OCI-LY1 (cell line): ENCODE data around the gene NMB.
A peak's percentile ranks its signal among the peaks of the same experiment; 100 is the strongest.

ENCODE experiments used
- H2AFZ ChIP-seq: fragments of 200-600 bp; sonication (generic), shearing (Covaris generic); 2 replicates; pipeline ENCODE4 v1.6.0; 2014; ENCODE audit warnings: antibody characterized with exemption, mild to moderate bottlenecking, low read length
- H3F3A ChIP-seq: fragments of 200-600 bp; sonication (generic), shearing (Covaris generic); 2 replicates; pipeline ENCODE4 v1.6.0; 2014; ENCODE audit warnings: mild to moderate bottlenecking, antibody characterized with exemption, low read length, moderate library complexity; ENCODE audit not compliant: insufficient read depth
- H3K27ac ChIP-seq: fragments of 200-600 bp; sonication (generic); 2 replicates; pipeline ENCODE4 v1.5.1; 2014; ENCODE audit warnings: low read length, mixed run types, mild to moderate bottlenecking, low read depth; ENCODE audit not compliant: poor library complexity, severe bottlenecking
- H3K27me3 ChIP-seq: fragments of 200-600 bp; sonication (generic); 2 replicates; pipeline ENCODE4 v1.6.0; 2014; ENCODE audit warnings: antibody characterized with exemption, mild to moderate bottlenecking, low read length, moderate library complexity; ENCODE audit not compliant: insufficient read depth
- H3K36me3 ChIP-seq: fragments of 200-600 bp; sonication (generic); 2 replicates; pipeline ENCODE4 v1.6.1; 2014; ENCODE audit warnings: mild to moderate bottlenecking, antibody characterized with exemption, low read length, moderate library complexity, mixed read lengths; ENCODE audit not compliant: insufficient read depth
- H3K4me1 ChIP-seq: fragments of 200-600 bp; sonication (generic); 2 replicates; pipeline ENCODE4 v1.5.1; 2014; ENCODE audit warnings: mild to moderate bottlenecking, low read length, moderate library complexity; ENCODE audit not compliant: insufficient read depth, severe bottlenecking
- H3K4me2 ChIP-seq: fragments of 200-600 bp; sonication (generic), shearing (Covaris generic); 2 replicates; pipeline ENCODE4 v1.6.1; 2014; ENCODE audit warnings: low read length
- H3K4me3 ChIP-seq: fragments of 200-600 bp; sonication (generic); 2 replicates; pipeline ENCODE4 v1.5.1; 2014; ENCODE audit warnings: low read length, low read depth, mild to moderate bottlenecking, mixed read lengths; ENCODE audit not compliant: poor library complexity, severe bottlenecking
- H3K79me2 ChIP-seq: fragments of 200-600 bp; shearing (Covaris generic); 2 replicates; pipeline ENCODE4 v1.6.1; 2016; ENCODE audit warnings: mixed run types, low read length, mixed read lengths; ENCODE audit not compliant: insufficient read depth
- H3K9ac ChIP-seq: fragments of 200-600 bp; sonication (generic), shearing (Covaris generic); 2 replicates; pipeline ENCODE4 v1.6.1; 2014; ENCODE audit warnings: mild to moderate bottlenecking, low read length, mixed read lengths
- H3K9me2 ChIP-seq: fragments of 200-600 bp; sonication (generic), shearing (Covaris generic); 2 replicates; pipeline ENCODE4 v1.6.1; 2014; ENCODE audit warnings: low read depth, mild to moderate bottlenecking, low read length, mixed read lengths
- H3K9me3 ChIP-seq: fragments of 200-600 bp; shearing (Covaris generic); 2 replicates; pipeline ENCODE4 v1.6.1; 2014; ENCODE audit warnings: low read length, mixed read lengths
- H4K20me1 ChIP-seq: fragments of 200-600 bp; sonication (generic), shearing (Covaris generic); 2 replicates; pipeline ENCODE4 v1.6.0; 2016; ENCODE audit warnings: mild to moderate bottlenecking, low read length; ENCODE audit not compliant: insufficient read depth
- EZH2 ChIP-seq: fragments of 200-600 bp; sonication (generic), shearing (Covaris generic); IDR thresholded peaks from 2 replicates; pipeline ENCODE4 v1.8.0; 2017; ENCODE audit warnings: borderline replicate concordance, mixed run types, mild to moderate bottlenecking, antibody characterized with exemption, low read length, moderate library complexity, mixed read lengths
- TF ChIP-seq, protein P1 (sequence below): fragments of 200-600 bp; sonication (generic), shearing (Covaris generic); IDR thresholded peaks from 2 replicates; pipeline ENCODE4 v1.5.1; 2017; ENCODE audit warnings: mild to moderate bottlenecking, antibody characterized with exemption, low read length, moderate library complexity, mixed read lengths

The NMB gene

GRCh38 chr15:84658080-84658787, at the start of gene NMB:
Gene NMB, minus strand, starts transcription at chr15:84658199. Its CDS starts 47 bp downstream, at chr15:84658152.
- peaks cover 49% of the 10 kb centered on the region for H3K4me1 ChIP-seq
- no peaks in the 10 kb centered on the region for H3K27me3 ChIP-seq
- 0 out of 2 replicates have a peak, but pooled peaks cover 2% of the 10 kb centered on the region for H3F3A ChIP-seq
- peak within 1 kb of the TSS; percentile 87 for H3K27ac ChIP-seq
- H2AFZ ChIP-seq = peak within 1 kb of the TSS; percentile 30; the same call in 1 of the 2 replicates
- H4K20me1 ChIP-seq = no peaks in the 10 kb centered on the region
- H3K4me2 ChIP-seq = peak within 1 kb of the TSS; percentile 91
- no peaks in the 10 kb centered on the region for H3K9me2 ChIP-seq
- H3K36me3 ChIP-seq = no peaks in the 10 kb centered on the region
- no peak for TF ChIP-seq EZH2
- TF ChIP-seq, protein P1, sequence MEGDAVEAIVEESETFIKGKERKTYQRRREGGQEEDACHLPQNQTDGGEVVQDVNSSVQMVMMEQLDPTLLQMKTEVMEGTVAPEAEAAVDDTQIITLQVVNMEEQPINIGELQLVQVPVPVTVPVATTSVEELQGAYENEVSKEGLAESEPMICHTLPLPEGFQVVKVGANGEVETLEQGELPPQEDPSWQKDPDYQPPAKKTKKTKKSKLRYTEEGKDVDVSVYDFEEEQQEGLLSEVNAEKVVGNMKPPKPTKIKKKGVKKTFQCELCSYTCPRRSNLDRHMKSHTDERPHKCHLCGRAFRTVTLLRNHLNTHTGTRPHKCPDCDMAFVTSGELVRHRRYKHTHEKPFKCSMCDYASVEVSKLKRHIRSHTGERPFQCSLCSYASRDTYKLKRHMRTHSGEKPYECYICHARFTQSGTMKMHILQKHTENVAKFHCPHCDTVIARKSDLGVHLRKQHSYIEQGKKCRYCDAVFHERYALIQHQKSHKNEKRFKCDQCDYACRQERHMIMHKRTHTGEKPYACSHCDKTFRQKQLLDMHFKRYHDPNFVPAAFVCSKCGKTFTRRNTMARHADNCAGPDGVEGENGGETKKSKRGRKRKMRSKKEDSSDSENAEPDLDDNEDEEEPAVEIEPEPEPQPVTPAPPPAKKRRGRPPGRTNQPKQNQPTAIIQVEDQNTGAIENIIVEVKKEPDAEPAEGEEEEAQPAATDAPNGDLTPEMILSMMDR = peak; percentile 70
- H3K9ac ChIP-seq = peak within 1 kb of the TSS; percentile 78
- peak within 1 kb of the TSS; percentile 68 for H3K4me3 ChIP-seq
- no peaks in the 10 kb centered on the region for H3K79me2 ChIP-seq
- no peaks in the 10 kb centered on the region for H3K9me3 ChIP-seq

GRCh38 chr15:84703808-84704207, 45.8 kb upstream of the NMB start:
- peaks cover 6% of the 10 kb centered on the region; the same call in 1 of the 2 replicates for H3K36me3 ChIP-seq
- H3F3A ChIP-seq = no peaks in the 10 kb centered on the region
- H3K9ac ChIP-seq = no peak overlapping the region
- peaks cover 66% of the 10 kb centered on the region for H3K79me2 ChIP-seq
- no peaks in the 10 kb centered on the region for H3K9me2 ChIP-seq
- H3K4me3 ChIP-seq = no peak overlapping the region
- H4K20me1 ChIP-seq = no peaks in the 10 kb centered on the region
- H3K27me3 ChIP-seq = no peaks in the 10 kb centered on the region
- no peak overlapping the region for H3K27ac ChIP-seq
- H3K9me3 ChIP-seq = no peaks in the 10 kb centered on the region
- H2AFZ ChIP-seq = no peak overlapping the region
- peaks cover 22% of the 10 kb centered on the region for H3K4me1 ChIP-seq
- no peak overlapping the region for H3K4me2 ChIP-seq
- TF ChIP-seq, protein P1 = no peak
- no peak for TF ChIP-seq EZH2

GRCh38 chr15:84702961-84703482, 45.0 kb upstream of the NMB start:
- no peaks in the 10 kb centered on the region for H3K9me3 ChIP-seq
- H3K9ac ChIP-seq = no peak overlapping the region
- no peak overlapping the region for H3K4me3 ChIP-seq
- TF ChIP-seq, protein P1 = no peak
- no peak for TF ChIP-seq EZH2
- peaks cover 28% of the 10 kb centered on the region for H3K4me1 ChIP-seq
- H2AFZ ChIP-seq = no peak overlapping the region
- H3K27me3 ChIP-seq = no peaks in the 10 kb centered on the region
- H3K27ac ChIP-seq = no peak overlapping the region
- H3K9me2 ChIP-seq = no peaks in the 10 kb centered on the region
- H3F3A ChIP-seq = no peaks in the 10 kb centered on the region
- peaks cover 6% of the 10 kb centered on the region; the same call in 1 of the 2 replicates for H3K36me3 ChIP-seq
- no peak overlapping the region for H3K4me2 ChIP-seq
- H3K79me2 ChIP-seq = peaks cover 69% of the 10 kb centered on the region
- H4K20me1 ChIP-seq = no peaks in the 10 kb centered on the region
